ENCODE results near the gene PIM1. TPM values are rescaled to one million over a fixed set of nuclear protein-coding genes. Genes with fewer than 3 reads are reported as not detected.

PIM1 gene
- total and polyA plus RNA-seq, 9 of the 15 experiments (the other 6 are each of a cell fraction or from before 2014, with no cell fraction given), result 19.0 to 789 (median 212) TPM

- TF ChIP-seq CEBPZ (IDR thresholded peaks at IDR 0.05; ENCODE audit: borderline replicate concordance, low read depth, low read length) (no peak), POLR2A (conservative IDR thresholded peaks at IDR 0.05) (no peak), LCOR (CRISPR knock-in tag; IDR thresholded peaks at IDR 0.05) (no peak), IRF2 (CRISPR knock-in tag; IDR thresholded peaks at IDR 0.05) (no peak), ESRRB (CRISPR knock-in tag; IDR thresholded peaks at IDR 0.05; ENCODE audit: borderline replicate concordance) (no peak), EHMT2 (IDR thresholded peaks at IDR 0.05) (no peak), MCM7 (IDR thresholded peaks at IDR 0.05) (no peak), KDM5B (IDR thresholded peaks at IDR 0.05; ENCODE audit: insufficient replicate concordance, low read depth, low read length) (no peak)
- TF ChIP-seq, protein P1, sequence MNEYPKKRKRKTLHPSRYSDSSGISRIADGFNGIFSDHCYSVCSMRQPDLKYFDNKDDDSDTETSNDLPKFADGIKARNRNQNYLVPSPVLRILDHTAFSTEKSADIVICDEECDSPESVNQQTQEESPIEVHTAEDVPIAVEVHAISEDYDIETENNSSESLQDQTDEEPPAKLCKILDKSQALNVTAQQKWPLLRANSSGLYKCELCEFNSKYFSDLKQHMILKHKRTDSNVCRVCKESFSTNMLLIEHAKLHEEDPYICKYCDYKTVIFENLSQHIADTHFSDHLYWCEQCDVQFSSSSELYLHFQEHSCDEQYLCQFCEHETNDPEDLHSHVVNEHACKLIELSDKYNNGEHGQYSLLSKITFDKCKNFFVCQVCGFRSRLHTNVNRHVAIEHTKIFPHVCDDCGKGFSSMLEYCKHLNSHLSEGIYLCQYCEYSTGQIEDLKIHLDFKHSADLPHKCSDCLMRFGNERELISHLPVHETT (CRISPR knock-in tag; conservative IDR thresholded peaks at IDR 0.05 in 1 of 2, IDR thresholded peaks at IDR 0.05 in 1 of 2), result no peak
These were observed 36.0 kb downstream of the PIM1 start (continued) for GRCh38 chr6:37205997-37206340.
